Measurements from ENCODE around the gene CCNY. TPM values are rescaled to one million over a fixed set of nuclear protein-coding genes. Genes with fewer than 3 reads are reported as not detected.

CCNY gene
- total RNA-seq, 1 experiment from 2014 or later = 62.2 TPM

DNA sequence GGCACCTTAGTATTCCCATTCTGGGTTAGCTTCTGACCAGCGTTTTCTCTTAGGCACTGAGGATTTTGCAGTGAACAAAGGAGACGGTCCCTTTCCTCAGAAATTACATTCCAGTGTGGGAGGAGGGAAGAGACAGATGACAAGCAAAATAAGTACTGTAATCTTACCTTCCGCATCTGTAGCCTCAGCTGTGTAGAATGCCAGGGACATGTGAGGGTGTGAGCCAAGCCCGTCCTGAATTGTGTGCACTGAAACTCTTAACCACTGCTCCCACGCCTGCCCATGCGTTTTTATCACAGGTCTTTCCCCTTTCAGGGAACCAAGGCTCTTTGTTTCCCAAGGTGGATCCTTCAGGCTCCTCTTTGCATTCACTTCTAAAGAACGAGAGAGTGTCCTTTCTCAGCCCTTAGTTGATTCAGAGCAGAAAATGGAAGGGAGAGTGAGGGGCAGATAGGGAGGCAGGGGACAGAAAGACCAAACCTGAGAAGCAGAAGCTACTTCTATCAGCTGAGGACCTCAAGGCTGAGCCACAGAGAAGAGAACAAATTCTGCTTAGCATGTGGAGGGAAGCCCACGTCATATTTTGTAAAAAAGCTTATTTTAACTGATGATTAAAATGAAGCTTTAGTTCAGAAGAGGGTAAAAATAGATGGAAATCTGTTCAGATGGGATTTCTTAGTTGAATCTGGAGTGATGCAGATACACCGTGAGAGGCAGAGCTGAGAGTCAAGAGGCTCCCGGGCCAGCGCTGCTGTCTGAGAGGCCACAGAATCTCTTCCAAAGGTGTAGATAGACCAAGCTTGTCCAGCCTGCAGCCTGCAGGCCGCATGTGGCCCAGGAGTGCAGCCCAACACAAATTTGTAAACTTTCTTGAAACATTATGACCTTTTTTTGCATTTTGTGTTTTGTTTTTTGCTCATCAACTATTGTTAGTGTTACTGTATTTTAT lies 122.5 kb downstream of the CCNY start:
- Histone ChIP-seq H3K4me2 (ENCODE audit: low read length) (no peak overlapping the region), H3K36me3 (ENCODE audit: control insufficient read depth in 1 of 2, insufficient read depth in 2 of 2, low read length in 2 of 2) (no peaks in the 10 kb centered on the region), H2AFZ (ENCODE audit: low read depth, low read length, poor library complexity, severe bottlenecking) (no peak overlapping the region), H3K27ac (ENCODE audit: low read depth, low read length) (no peak overlapping the region), H3K4me1 (ENCODE audit: control insufficient read depth in 1 of 2, insufficient read depth in 2 of 2, low read length in 2 of 2) (peaks cover 13 to 16% of the 10 kb centered on the region in 2 experiments; a peak in 3 of 4 replicates), H4K20me1 (ENCODE audit: insufficient read depth) (peaks cover 5% of the 10 kb centered on the region; the same call in 1 of the 2 replicates), H3K9me3 (ENCODE audit: control insufficient read depth in 1 of 2, insufficient read depth in 1 of 2, low read depth in 1 of 2, low read length in 2 of 2) (no peaks in the 10 kb centered on the region), H3K4me3 (replicated peaks in 1 of 2; ENCODE audit: low read depth in 1 of 2, low read length in 2 of 2) (no peak overlapping the region), H3K27me3 (ENCODE audit: insufficient read depth, low read length) (no peaks in the 10 kb centered on the region), H3K79me2 (ENCODE audit: insufficient read depth, low read length) (peaks cover 80% of the 10 kb centered on the region), H3K9ac (ENCODE audit: low read length) (no peak overlapping the region), H3K9me2 (ENCODE audit: insufficient read depth) (no peaks in the 10 kb centered on the region)
- ATAC-seq (no peak), DNase-seq (ENCODE audit: low read depth, low spot score) (no peak)
- BruUV-seq (replicated peaks) = no TSS peak
- intact Hi-C loops (cut with micrococcal nuclease) = no loop called here
- CTCF ChIA-PET = no interaction called here
- TF ChIP-seq, protein P1, sequence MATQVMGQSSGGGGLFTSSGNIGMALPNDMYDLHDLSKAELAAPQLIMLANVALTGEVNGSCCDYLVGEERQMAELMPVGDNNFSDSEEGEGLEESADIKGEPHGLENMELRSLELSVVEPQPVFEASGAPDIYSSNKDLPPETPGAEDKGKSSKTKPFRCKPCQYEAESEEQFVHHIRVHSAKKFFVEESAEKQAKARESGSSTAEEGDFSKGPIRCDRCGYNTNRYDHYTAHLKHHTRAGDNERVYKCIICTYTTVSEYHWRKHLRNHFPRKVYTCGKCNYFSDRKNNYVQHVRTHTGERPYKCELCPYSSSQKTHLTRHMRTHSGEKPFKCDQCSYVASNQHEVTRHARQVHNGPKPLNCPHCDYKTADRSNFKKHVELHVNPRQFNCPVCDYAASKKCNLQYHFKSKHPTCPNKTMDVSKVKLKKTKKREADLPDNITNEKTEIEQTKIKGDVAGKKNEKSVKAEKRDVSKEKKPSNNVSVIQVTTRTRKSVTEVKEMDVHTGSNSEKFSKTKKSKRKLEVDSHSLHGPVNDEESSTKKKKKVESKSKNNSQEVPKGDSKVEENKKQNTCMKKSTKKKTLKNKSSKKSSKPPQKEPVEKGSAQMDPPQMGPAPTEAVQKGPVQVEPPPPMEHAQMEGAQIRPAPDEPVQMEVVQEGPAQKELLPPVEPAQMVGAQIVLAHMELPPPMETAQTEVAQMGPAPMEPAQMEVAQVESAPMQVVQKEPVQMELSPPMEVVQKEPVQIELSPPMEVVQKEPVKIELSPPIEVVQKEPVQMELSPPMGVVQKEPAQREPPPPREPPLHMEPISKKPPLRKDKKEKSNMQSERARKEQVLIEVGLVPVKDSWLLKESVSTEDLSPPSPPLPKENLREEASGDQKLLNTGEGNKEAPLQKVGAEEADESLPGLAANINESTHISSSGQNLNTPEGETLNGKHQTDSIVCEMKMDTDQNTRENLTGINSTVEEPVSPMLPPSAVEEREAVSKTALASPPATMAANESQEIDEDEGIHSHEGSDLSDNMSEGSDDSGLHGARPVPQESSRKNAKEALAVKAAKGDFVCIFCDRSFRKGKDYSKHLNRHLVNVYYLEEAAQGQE (IDR thresholded peaks at IDR 0.05; ENCODE audit: low read depth) = no peak
- TF ChIP-seq EGR1 (IDR thresholded peaks at IDR 0.05; ENCODE audit: low read depth) (no peak), ELF1 (IDR thresholded peaks at IDR 0.05; ENCODE audit: borderline replicate concordance, low read depth) (no peak)
- RAD21 ChIA-PET (ENCODE audit: low non-redundant PET in 1 of 2, low total read pairs in 2 of 2, uncharacterized antibody in 2 of 2, unreplicated experiment in 2 of 2) = no interaction called here
- POLR2A ChIA-PET = no interaction called here

DNA sequence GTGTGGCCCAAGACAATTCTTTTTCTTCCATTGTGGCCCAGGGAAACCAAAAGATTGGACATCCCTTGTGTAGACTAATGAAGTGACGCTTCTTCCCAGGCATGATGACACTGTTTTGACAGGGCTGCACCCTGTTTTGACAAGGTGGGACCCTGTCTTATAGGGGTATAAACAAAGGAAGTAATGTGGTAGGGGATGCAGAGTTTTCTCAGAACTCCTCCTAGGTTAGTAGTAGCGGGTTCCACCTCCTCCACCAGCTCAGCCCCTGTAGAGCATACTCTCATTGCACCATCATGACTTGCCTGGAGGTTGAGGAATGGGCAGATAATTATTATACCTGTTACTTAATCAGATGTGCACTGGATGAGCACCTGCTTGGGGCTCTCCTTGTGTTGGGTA lies 123.1 kb downstream of the CCNY start:
- Histone ChIP-seq H3K36me3 (ENCODE audit: control insufficient read depth in 1 of 2, insufficient read depth in 2 of 2, low read length in 2 of 2) (no peaks in the 10 kb centered on the region), H3K4me3 (replicated peaks in 1 of 2; ENCODE audit: low read depth in 1 of 2, low read length in 2 of 2) (no peak overlapping the region), H3K4me1 (ENCODE audit: control insufficient read depth in 1 of 2, insufficient read depth in 2 of 2, low read length in 2 of 2) (peaks cover 13 to 14% of the 10 kb centered on the region in 2 experiments; a peak in 3 of 4 replicates), H3K9me3 (ENCODE audit: control insufficient read depth in 1 of 2, insufficient read depth in 1 of 2, low read depth in 1 of 2, low read length in 2 of 2) (no peaks in the 10 kb centered on the region), H3K9me2 (ENCODE audit: insufficient read depth) (no peaks in the 10 kb centered on the region), H3K9ac (ENCODE audit: low read length) (no peak overlapping the region), H3K79me2 (ENCODE audit: insufficient read depth, low read length) (peaks cover 80% of the 10 kb centered on the region), H3K27ac (ENCODE audit: low read depth, low read length) (no peak overlapping the region), H3K27me3 (ENCODE audit: insufficient read depth, low read length) (no peaks in the 10 kb centered on the region), H3K4me2 (ENCODE audit: low read length) (no peak overlapping the region), H4K20me1 (ENCODE audit: insufficient read depth) (peaks cover 5% of the 10 kb centered on the region; the same call in 1 of the 2 replicates), H2AFZ (ENCODE audit: low read depth, low read length, poor library complexity, severe bottlenecking) (no peak overlapping the region)
- TF ChIP-seq EZH2phosphoT487 (IDR thresholded peaks at IDR 0.05; ENCODE audit: borderline replicate concordance) (no peak), CEBPB (IDR thresholded peaks at IDR 0.05; ENCODE audit: low read depth) (no peak), EZH2 (IDR thresholded peaks at IDR 0.05) (no peak)
- DNase-seq (ENCODE audit: low read depth, low spot score) = no peak
- intact Hi-C loops (cut with micrococcal nuclease) = no loop called here
- no peak for ATAC-seq
- ChIA-PET RAD21 (ENCODE audit: low non-redundant PET in 1 of 2, low total read pairs in 2 of 2, uncharacterized antibody in 2 of 2, unreplicated experiment in 2 of 2) (no interaction called here), CTCF (no interaction called here), POLR2A (no interaction called here)
- BruUV-seq (replicated peaks) = no TSS peak

Measured in HCT116 (cell line).